Glutamatergic neuron (in vitro differentiated cells): ENCODE data around the gene IFNG. TPM values are rescaled to one million over a fixed set of nuclear protein-coding genes. Genes with fewer than 3 reads are reported as not detected.
A peak's percentile ranks its signal among the peaks of the same experiment; 100 is the strongest.

Source experiments
- DNase-seq: peaks from one replicate; pipeline ENCODE4 v3.0.0; 2022
- H3K27ac Mint-ChIP-seq: one replicate; pipeline ENCODE4 v1.8.0; 2020; ENCODE audit warnings: mild to moderate bottlenecking, mixed read lengths, inconsistent platforms; ENCODE audit not compliant: unreplicated experiment
- H3K27me3 Mint-ChIP-seq: one replicate; pipeline ENCODE4 v1.8.0; 2020; ENCODE audit warnings: mild to moderate bottlenecking, moderate library complexity, mixed read lengths, inconsistent platforms; ENCODE audit not compliant: unreplicated experiment
- H3K36me3 Mint-ChIP-seq: one replicate; pipeline ENCODE4 v1.8.0; 2020; ENCODE audit warnings: mild to moderate bottlenecking, mixed read lengths, inconsistent platforms; ENCODE audit not compliant: unreplicated experiment
- H3K4me1 Mint-ChIP-seq: one replicate; pipeline ENCODE4 v1.8.0; 2020; ENCODE audit warnings: mild to moderate bottlenecking, low read depth, mixed read lengths, inconsistent platforms; ENCODE audit not compliant: unreplicated experiment
- H3K4me3 Mint-ChIP-seq: one replicate; pipeline ENCODE4 v1.8.0; 2020; ENCODE audit warnings: mild to moderate bottlenecking, mixed read lengths, inconsistent platforms; ENCODE audit not compliant: unreplicated experiment
- H3K9me3 Mint-ChIP-seq: one replicate; pipeline ENCODE4 v1.8.0; 2020; ENCODE audit warnings: mild to moderate bottlenecking, moderate library complexity, mixed read lengths, inconsistent platforms; ENCODE audit not compliant: unreplicated experiment
- CTCF ChIP-seq: fragments of 200-600 bp; sonication (generic); IDR thresholded peaks from one replicate; pipeline ENCODE4 v1.5.0; 2021; ENCODE audit not compliant: partially characterized antibody, unreplicated experiment
- total RNA-seq: library from RNA; stranded (reverse); fragmentation: NEBNext Ultra II Directional; extraction: Animal tissue kit (Norgen Biotek cat#: 25700); gene quantifications from one replicate; pipeline ENCODE4 v1.2.1, GENCODE V29; 2021; ENCODE audit not compliant: unreplicated experiment

IFNG gene
- total RNA-seq, 1 donor from 2014 or later: not detected

DNA sequence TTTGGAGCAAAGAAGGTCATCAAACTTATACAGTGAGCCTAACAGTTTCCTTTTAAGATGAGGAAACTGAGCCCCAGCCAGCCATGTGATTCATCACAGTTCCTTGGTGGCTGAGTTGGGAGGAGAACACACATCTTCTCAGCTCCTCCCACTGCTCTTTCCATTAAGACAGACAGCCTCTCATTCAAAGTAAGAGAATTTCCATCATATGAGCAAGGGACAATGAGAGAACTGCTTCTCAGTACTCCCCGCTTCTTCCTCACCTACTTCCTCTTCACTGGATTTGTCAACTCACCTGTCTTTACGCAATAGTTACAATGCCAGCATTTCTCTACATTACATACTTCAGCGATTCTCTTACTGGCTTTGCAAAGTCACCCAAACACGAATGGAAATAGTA, 2.2 kb downstream of the IFNG start:
- H3K27ac Mint-ChIP-seq: no peak overlapping the region

DNA sequence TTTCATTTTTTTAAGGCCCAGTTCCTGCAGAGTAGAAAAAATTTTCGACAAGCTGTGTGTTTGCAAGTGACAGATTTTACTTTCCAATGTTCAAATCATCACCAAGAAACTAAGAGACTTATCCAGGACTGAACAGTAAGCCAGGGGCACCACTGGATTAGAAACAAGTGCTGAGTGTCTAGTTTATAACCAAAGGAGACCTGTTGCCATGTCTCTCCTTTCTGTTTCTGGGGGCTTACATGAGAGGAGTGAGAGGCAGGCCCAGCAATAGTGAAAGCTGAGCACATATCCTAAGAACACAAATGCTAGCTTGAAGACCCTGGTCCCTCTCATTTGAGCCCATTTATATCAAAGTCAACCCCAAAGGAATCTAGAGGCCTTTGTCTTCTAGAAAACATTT, 2.9 kb downstream of the IFNG start:
- H3K4me1 Mint-ChIP-seq: no peaks in the 10 kb centered on the region
- no peaks in the 10 kb centered on the region for H3K36me3 Mint-ChIP-seq
- H3K27ac Mint-ChIP-seq: no peak overlapping the region
- no peaks in the 10 kb centered on the region for H3K9me3 Mint-ChIP-seq
- H3K27me3 Mint-ChIP-seq: peaks cover 1% of the 10 kb centered on the region
- DNase-seq: no peak
- H3K4me3 Mint-ChIP-seq: no peak overlapping the region
- no peak for TF ChIP-seq CTCF

More for the DNA sequence above, 2.2 kb downstream of the IFNG start:
- no peaks in the 10 kb centered on the region for H3K27me3 Mint-ChIP-seq
- H3K4me3 Mint-ChIP-seq: no peak overlapping the region
- H3K36me3 Mint-ChIP-seq: no peaks in the 10 kb centered on the region
- no peak for TF ChIP-seq CTCF
- no peaks in the 10 kb centered on the region for H3K9me3 Mint-ChIP-seq
- no peak for DNase-seq
- H3K4me1 Mint-ChIP-seq: no peaks in the 10 kb centered on the region

- H3K27me3 Mint-ChIP-seq: peaks cover 1% of the 10 kb centered on the region
- no peak overlapping the region for H3K27ac Mint-ChIP-seq
- no peak for TF ChIP-seq CTCF
- DNase-seq: no peak
- no peaks in the 10 kb centered on the region for H3K4me1 Mint-ChIP-seq
- H3K36me3 Mint-ChIP-seq: no peaks in the 10 kb centered on the region
- no peaks in the 10 kb centered on the region for H3K9me3 Mint-ChIP-seq
- no peak overlapping the region for H3K4me3 Mint-ChIP-seq
These were observed 4.8 kb downstream of the IFNG start for GRCh38 chr12:68154779-68155178.

GRCh38 chr12:68148261-68148951, 11.1 kb downstream of the IFNG start:
- H3K4me3 Mint-ChIP-seq: no peak overlapping the region
- peaks cover 2% of the 10 kb centered on the region for H3K4me1 Mint-ChIP-seq
- no peak for TF ChIP-seq CTCF
- no peak for DNase-seq
- no peaks in the 10 kb centered on the region for H3K9me3 Mint-ChIP-seq
- H3K27me3 Mint-ChIP-seq: peaks cover 1% of the 10 kb centered on the region
- no peak overlapping the region for H3K27ac Mint-ChIP-seq
- no peaks in the 10 kb centered on the region for H3K36me3 Mint-ChIP-seq

DNA sequence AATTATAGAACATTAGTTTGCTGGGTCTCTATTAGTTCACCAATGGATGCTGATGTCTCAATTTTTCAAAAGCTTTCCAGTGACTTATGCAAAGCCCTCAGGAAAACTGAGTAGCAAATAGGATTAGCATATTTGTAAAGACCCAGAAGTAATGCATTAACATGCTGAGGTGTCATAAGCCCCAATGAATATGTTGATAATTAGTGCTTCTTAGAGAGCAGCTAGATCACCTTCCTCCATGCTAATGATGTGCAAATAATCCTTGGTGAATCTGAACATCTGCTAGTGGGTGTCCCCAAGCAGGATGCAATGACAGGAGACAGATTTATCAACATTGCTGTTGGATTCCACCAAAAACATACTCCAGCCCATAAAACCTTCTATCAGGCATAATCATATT, 19.0 kb downstream of the IFNG start:
- Mint-ChIP-seq H3K27ac (peak overlapping the region; percentile 76), H3K4me3 (peak overlapping the region; percentile 45), H3K9me3 (peaks cover 2% of the 10 kb centered on the region), H3K27me3 (peaks cover 3% of the 10 kb centered on the region), H3K36me3 (no peaks in the 10 kb centered on the region), H3K4me1 (peaks cover 21% of the 10 kb centered on the region)
- DNase-seq: no peak
- TF ChIP-seq CTCF: no peak
